OCI-LY1 (cell line): ENCODE measurements around the gene MTUS2.

Source experiments
- CTCF ChIP-seq: fragments of 200-600 bp; sonication (generic), shearing (Covaris generic); IDR thresholded peaks from 2 replicates; pipeline ENCODE4 v1.5.1; 2017; ENCODE audit warnings: mild to moderate bottlenecking, antibody characterized with exemption, low read length, moderate library complexity, mixed read lengths
- EZH2 ChIP-seq: fragments of 200-600 bp; sonication (generic), shearing (Covaris generic); IDR thresholded peaks from 2 replicates; pipeline ENCODE4 v1.8.0; 2017; ENCODE audit warnings: borderline replicate concordance, mixed run types, mild to moderate bottlenecking, antibody characterized with exemption, low read length, moderate library complexity, mixed read lengths

- TF ChIP-seq EZH2 (no peak), CTCF (no peak)
These were observed 11.0 kb downstream of the MTUS2 start for GRCh38 chr13:28831117-28831516.
